Uterus (tissue), 4 donors: Measurements from ENCODE around the gene DOLK. TPM values are rescaled to one million over a fixed set of nuclear protein-coding genes. Genes with fewer than 3 reads are reported as not detected.
"Not testable (repeated sequence)": the region's sequence is repeated elsewhere in the genome, so short reads cannot be mapped to it uniquely, and the experiment has no call there.

Experiments used
- DNase-seq, 2 donors: peaks; one replicate each; pipeline ENCODE4 v3.0.0-alpha.2; 2019 to 2020
- H3K27ac ChIP-seq, 2 donors: fragments of 200-600 bp; sonication (generic); 1 replicate in 1 of 2; 2 replicates in 1 of 2; pipeline ENCODE4 v1.5.1; 2016 to 2018
- H3K27me3 ChIP-seq, 2 donors: fragments of 200-600 bp; sonication (generic); one replicate each; pipeline ENCODE4 v1.5.1; 2018 to 2019; ENCODE audit warnings: control low read depth in 1 of 2
- H3K36me3 ChIP-seq, 2 donors: fragments of 200-600 bp; sonication (generic); one replicate each; pipeline ENCODE4 v1.5.1; 2019; ENCODE audit warnings: control low read depth in 1 of 2
- H3K4me1 ChIP-seq, 2 donors: fragments of 200-600 bp; sonication (generic); one replicate each; pipeline ENCODE4 v1.5.1; 2018 to 2019; ENCODE audit warnings: control low read depth in 1 of 2
- H3K4me3 ChIP-seq, 2 donors: fragments of 200-600 bp; sonication (generic); 1 replicate in 1 of 2; 2 replicates in 1 of 2; pipeline ENCODE4 v1.5.1; 2018 to 2019; ENCODE audit warnings: mild to moderate bottlenecking in 1 of 2
- H3K9me3 ChIP-seq, 2 donors: fragments of 200-600 bp; sonication (generic); one replicate each; pipeline ENCODE4 v1.5.1; 2019; ENCODE audit warnings: control low read depth in 1 of 2
- POLR2A ChIP-seq, 2 donors: fragments of 450-650 bp; IDR thresholded peaks; one replicate each; pipeline ENCODE4 v1.6.1; 2016; ENCODE audit warnings: antibody characterized with exemption in 2 of 2, mild to moderate bottlenecking in 1 of 2, moderate library complexity in 1 of 2
- intact Hi-C: fragments of 100-400 bp; cut with DNase I; formaldehyde crosslinking; loops from one replicate; pipeline ENCODE4 v1.15.1; 2023; ENCODE audit warnings: low total_unique reads
- total RNA-seq, 4 donors: library from RNA; depleted of rRNA in 3 of 4; stranded (reverse); fragments of >200 nt in 3 of 4; gene quantifications; one replicate each; pipeline versions ENCODE4 v1.1.0 to v1.2.4, GENCODE V29; 2014 to 2023
- TF ChIP-seq, protein P1 (sequence below), 4 experiments: fragments of 200-600 bp in 2 of 4; fragments of 450-650 bp in 2 of 4; sonication (generic) in 2 of 4; IDR thresholded peaks; one replicate each; pipeline ENCODE4 v1.5.1; 2016 to 2019; ENCODE audit warnings: antibody characterized with exemption in 4 of 4, mild to moderate bottlenecking in 2 of 4, moderate library complexity in 1 of 4
- donor health status: DM: yes; HTN: yes; CAD: no.

Gene DOLK
- total RNA-seq, 4 donors from 2014 or later, result 10.0 to 22.3 (median 13.6) TPM

DNA sequence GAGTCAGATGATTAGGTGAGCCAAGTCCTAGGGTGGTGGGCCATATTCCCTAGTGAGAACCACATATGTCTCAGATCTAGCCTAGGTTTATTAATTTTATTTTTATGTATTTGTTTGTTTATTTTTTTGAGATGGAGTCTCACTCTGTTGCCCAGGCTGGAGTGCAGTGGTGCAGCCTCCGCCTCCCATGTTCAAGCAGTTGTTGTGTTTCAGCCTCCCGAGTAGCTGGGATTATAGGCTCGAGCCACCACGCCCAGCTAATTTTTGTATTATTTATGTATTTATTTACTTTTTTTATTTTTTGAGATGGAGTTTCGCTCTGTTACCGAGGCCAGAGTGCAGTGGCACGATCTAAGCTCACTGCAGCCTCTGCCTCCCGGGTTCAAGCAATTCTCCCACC is 36.1 kb upstream of the DOLK start:
- H3K27ac ChIP-seq, result no peak overlapping the region
- DNase-seq, result no peak
- intact Hi-C loops, result no loop called here
- H3K9me3 ChIP-seq, result no peaks in the 10 kb centered on the region
- H3K4me1 ChIP-seq, result no peaks in the 10 kb centered on the region
- H3K36me3 ChIP-seq, result no peaks in the 10 kb centered on the region
- H3K27me3 ChIP-seq, result no peaks in the 10 kb centered on the region
- no peak overlapping the region for H3K4me3 ChIP-seq
- TF ChIP-seq POLR2A (IDR thresholded peaks at IDR 0.05), result no peak
- TF ChIP-seq, protein P1, sequence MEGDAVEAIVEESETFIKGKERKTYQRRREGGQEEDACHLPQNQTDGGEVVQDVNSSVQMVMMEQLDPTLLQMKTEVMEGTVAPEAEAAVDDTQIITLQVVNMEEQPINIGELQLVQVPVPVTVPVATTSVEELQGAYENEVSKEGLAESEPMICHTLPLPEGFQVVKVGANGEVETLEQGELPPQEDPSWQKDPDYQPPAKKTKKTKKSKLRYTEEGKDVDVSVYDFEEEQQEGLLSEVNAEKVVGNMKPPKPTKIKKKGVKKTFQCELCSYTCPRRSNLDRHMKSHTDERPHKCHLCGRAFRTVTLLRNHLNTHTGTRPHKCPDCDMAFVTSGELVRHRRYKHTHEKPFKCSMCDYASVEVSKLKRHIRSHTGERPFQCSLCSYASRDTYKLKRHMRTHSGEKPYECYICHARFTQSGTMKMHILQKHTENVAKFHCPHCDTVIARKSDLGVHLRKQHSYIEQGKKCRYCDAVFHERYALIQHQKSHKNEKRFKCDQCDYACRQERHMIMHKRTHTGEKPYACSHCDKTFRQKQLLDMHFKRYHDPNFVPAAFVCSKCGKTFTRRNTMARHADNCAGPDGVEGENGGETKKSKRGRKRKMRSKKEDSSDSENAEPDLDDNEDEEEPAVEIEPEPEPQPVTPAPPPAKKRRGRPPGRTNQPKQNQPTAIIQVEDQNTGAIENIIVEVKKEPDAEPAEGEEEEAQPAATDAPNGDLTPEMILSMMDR (IDR thresholded peaks at IDR 0.05), result no peak

DNA sequence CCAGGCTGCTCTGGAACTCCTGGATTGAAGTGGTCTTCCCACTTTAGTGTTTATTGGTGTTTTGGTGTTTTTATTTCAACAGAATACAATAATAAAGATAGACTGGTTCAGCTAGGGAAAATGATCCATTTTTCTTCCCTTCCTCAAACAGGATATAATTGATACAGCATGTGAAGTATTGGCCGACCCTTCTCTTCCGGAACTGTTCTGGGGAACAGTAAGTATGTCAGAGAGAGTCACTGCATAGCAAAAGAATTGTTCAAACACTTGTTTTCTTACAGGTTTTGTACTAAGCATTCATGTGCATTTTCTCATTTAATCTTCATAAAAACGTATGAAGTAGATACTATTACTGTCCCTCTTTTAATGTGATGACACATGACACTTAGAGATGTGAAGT is 31.7 kb upstream of the DOLK start:
- intact Hi-C loops, result no loop called here
- DNase-seq, result no peak
- H3K27me3 ChIP-seq, result no peaks in the 10 kb centered on the region
- no peak overlapping the region for H3K27ac ChIP-seq
- no peaks in the 10 kb centered on the region for H3K4me1 ChIP-seq
- H3K36me3 ChIP-seq, result no peaks in the 10 kb centered on the region
- H3K4me3 ChIP-seq, result no peak overlapping the region
- no peaks in the 10 kb centered on the region for H3K9me3 ChIP-seq
- TF ChIP-seq POLR2A (IDR thresholded peaks at IDR 0.05), result no peak
- TF ChIP-seq, protein P1 (IDR thresholded peaks at IDR 0.05), result no peak

DNA sequence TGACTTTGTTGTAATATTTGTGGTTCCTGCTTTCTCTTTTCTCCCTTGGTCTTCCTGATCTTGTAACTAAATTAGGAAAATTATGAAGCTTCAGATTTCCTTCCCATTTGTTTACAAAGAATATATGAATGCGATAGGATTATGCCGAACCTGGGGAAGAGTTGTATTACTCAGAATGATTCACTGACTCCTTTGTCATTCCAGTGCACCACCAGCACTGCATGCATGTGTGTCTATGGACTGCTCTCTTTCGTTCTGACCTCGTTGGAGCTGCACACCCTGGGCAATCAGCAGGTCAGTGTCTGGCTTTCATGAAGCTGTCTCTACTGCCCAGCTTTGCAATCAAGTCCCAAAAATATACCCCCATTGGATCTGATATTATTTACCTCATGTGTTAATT is 25.6 kb upstream of the DOLK start:
- Histone ChIP-seq H3K27me3 (no peaks in the 10 kb centered on the region), H3K4me1 (no peaks in the 10 kb centered on the region), H3K9me3 (no peaks in the 10 kb centered on the region), H3K36me3 (no peaks in the 10 kb centered on the region), H3K4me3 (no peak overlapping the region), H3K27ac (no peak overlapping the region)
- no peak for TF ChIP-seq POLR2A (IDR thresholded peaks at IDR 0.05)
- TF ChIP-seq, protein P1 (IDR thresholded peaks at IDR 0.05), result no peak
- intact Hi-C loops, result no loop called here
- DNase-seq, result no peak

DNA sequence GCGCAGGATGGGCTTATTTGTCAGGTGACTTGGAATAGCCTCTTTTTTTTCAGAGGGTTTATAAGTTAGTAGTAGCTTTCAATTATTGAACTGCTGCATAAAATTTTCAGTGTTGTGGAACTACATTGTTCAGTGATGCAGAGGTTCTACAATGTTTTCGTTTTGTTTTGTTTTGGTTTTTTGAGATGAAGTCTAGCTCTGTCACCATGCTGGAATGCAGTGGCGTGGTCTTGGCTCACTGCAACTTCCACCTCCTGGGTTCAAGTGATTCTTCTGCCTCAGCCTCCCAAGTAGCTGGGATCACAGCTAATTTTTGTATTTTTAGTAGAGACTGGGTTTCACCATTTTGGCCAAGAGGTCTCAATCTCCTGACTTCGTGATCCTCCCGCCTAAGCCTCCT is 22.1 kb upstream of the DOLK start:
- no peaks in the 10 kb centered on the region for H3K36me3 ChIP-seq
- DNase-seq, result no peak
- intact Hi-C loops, result no loop called here

DNA sequence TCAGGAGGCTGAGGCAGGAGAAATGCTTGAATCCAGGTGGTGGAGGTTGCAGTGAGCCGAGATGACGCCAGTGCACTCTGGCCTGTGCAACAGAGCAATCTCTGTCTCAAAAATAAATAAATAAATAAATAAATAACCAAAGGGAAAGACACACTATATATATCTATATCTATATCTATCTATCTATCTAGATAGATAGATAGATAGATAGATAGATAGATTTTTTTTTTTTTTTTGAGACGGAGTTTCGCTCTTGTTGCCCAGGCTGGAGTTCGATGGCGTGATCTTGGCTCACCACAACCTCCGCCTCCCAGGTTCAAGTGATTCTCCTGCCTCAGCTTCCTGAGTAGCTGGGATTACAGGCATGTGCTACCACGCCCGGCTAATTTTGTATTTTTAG is 14.0 kb upstream of the DOLK start:
- H3K9me3 ChIP-seq, DNase-seq, H3K4me3 ChIP-seq, H3K27ac ChIP-seq, H3K27me3 ChIP-seq, H3K36me3 ChIP-seq, H3K4me1 ChIP-seq, intact Hi-C loops: not testable (repeated sequence)

More for the DNA sequence above, 22.1 kb upstream of the DOLK start:
- TF ChIP-seq, protein P1 (IDR thresholded peaks at IDR 0.05), result no peak
- no peak for TF ChIP-seq POLR2A (IDR thresholded peaks at IDR 0.05)
- no peaks in the 10 kb centered on the region for H3K4me1 ChIP-seq
- H3K4me3 ChIP-seq, result no peak overlapping the region
- H3K27me3 ChIP-seq, result no peaks in the 10 kb centered on the region
- H3K27ac ChIP-seq, result no peak overlapping the region
- no peaks in the 10 kb centered on the region for H3K9me3 ChIP-seq

DNA sequence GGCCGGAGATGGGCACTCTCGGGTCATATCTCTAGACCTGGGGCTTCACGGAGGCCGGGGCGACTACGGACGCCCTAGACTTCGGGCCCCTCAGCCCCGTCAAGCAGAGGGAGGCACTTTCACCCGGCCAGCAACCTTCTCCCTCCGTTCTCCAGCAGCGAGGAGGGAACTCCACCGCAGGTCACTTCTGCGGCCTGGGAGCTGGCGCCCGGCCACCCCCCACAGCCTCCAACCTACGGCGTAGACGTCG is 201 bp downstream of the DOLK start:
- peak overlapping the region; percentile 61 to 99 for H3K4me3 ChIP-seq
- no peaks in the 10 kb centered on the region for H3K9me3 ChIP-seq
- peak overlapping the region; percentile 92 to 97 for H3K27ac ChIP-seq
- no peaks in the 10 kb centered on the region for H3K27me3 ChIP-seq
- H3K36me3 ChIP-seq, result no peaks in the 10 kb centered on the region
- peaks cover 0 to 9% of the 10 kb centered on the region in 2 donors for H3K4me1 ChIP-seq
- DNase-seq, result no peak
- TF ChIP-seq, protein P1 (IDR thresholded peaks at IDR 0.05), result no peak
- TF ChIP-seq POLR2A (IDR thresholded peaks at IDR 0.05), result no peak
- intact Hi-C loops, result no loop called here
